GM19372 (cell line): ENCODE results near the gene IP6K2.

Experiments used
- ATAC-seq: cut with Tn5 transposase; IDR thresholded peaks from one replicate; pipeline ENCODE4 v1.9.1; 2021; ENCODE audit warnings: mild to moderate bottlenecking, low read depth, moderate library complexity; ENCODE audit not compliant: unreplicated experiment

Gene IP6K2

DNA sequence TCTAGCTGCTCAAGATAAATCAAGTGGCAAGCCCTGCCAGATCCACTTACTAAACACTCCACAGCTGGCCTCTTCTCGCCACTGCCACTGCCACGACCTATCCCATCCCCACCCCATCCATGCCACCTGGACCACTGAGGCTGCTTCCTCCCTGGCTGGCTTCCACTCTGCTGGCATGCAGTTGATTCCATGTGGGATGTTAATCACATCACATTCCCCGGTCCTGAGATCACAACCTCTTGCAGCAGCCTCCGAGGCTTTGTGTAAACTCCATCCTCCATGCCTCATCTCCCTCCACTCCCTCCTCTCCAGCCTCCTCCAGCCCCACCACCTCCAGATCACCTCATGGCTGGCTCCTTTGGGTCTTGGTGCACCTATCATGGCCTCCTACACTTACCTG, 39.0 kb downstream of the IP6K2 start:
- no peak for ATAC-seq

DNA sequence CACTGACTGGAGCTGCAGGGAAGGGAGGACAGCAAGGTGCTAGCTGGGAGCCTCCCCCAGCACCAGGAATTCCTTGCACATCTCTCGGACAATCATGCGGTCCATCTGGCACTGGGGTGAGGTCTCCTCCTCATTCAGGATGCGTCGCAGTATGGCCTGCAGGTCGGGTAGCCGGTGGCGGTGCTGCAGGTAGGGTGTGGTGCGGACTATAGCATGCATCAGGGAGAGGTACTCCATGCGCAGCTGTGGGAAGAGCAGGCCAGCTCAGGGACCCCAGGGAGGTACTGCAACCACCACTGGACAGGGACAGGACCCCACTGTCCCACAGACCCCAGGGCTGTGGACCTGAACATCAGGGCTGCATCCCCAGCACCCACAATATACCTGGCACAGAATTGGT, 42.5 kb downstream of the IP6K2 start:
- ATAC-seq: no peak

DNA sequence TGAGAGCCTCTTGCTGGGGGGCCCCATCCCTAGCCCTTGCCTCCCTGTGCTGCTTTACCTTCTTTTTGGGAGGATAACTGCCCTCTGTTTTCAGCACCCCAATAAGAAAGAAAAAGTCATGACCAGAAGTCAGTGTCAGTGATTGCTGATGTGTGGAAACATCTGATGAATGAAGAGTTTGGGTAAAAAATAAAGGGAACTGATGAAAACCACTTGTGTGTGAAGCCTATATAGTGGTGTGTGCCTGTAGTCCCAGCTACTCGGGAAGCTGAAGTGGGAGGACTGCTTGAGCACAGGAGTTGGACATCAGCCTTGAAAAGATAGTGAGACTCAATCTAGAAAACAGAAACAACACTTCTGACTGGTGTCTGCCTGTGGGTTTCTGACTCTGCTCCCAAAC, 44.5 kb downstream of the IP6K2 start:
- ATAC-seq: no peak

DNA sequence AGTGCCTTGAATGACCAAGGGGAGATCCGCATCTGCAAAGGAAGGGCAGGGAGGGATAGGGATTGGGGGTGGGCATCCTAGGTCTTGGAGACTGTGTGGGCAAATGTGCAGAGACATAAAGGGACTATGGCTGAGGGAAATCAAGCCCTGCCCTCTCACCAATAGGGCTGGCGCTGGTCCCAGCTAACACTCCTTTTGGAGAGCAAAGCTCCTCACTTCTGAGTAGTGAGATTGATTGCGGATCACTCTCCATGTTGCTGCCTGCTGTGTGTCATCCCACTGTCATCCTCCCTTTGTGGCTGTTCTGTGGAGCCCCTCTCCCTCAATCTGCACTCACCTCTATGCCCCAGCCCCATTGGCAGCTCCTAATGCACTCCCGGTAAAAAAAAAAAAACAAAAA, 52.1 kb downstream of the IP6K2 start:
- ATAC-seq: no peak

DNA sequence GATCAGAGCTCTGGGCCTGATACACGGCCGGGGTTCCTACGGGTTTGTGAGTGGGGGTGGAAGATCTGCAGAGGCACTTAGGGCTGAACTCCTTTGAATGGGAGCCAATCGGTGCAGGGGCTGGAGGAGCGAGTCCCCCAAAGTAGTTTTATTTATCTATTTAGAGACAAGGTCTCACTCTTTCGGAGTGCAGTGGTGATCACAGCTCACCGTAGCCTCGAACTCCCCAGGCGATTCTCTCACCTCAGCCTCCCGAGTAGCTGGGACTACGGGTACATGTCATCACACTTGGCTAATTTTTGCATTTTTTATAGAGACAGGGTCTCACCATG, 52.7 kb downstream of the IP6K2 start:
- no peak for ATAC-seq

DNA sequence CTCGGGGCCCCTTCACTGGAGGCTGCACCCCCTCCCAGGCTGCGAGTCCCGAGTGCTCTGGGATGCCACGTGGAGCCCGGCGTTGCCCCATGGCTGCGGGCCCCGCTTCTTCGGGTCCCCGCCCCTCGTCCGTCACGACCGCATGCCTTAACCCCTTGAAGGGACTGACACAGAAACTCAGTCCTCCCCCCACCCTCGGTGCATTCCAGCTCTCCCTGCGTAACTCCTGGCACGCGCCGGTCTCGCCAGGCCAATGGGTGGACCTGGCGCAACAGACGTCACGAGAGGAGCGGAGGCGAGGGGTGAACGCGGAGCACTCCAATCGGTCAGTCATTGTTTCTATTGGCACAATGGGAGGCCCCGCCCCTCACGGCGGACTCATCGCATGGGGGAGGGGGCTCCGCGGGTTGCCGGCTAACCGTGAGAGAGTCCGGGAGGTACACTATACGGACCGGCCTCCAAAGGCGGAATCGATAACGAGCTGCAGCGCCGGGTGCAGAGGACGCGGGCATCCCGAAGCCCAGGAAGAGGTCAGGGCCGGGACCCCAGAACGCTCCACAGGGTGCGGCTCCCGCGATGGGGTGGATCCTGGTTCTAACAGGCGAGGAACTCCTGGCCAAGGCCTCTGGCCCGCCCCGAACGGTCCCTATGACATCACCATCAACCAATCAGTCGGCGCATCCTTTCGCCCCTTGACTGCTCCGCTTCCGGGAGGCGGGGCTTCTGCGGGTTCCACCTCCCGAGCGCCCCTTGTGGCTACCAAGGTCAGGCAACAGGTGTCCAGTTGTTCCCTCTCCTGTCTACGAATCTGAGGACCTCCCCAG, 53.3 kb downstream of the IP6K2 start:
- ATAC-seq: peak; percentile 89

DNA sequence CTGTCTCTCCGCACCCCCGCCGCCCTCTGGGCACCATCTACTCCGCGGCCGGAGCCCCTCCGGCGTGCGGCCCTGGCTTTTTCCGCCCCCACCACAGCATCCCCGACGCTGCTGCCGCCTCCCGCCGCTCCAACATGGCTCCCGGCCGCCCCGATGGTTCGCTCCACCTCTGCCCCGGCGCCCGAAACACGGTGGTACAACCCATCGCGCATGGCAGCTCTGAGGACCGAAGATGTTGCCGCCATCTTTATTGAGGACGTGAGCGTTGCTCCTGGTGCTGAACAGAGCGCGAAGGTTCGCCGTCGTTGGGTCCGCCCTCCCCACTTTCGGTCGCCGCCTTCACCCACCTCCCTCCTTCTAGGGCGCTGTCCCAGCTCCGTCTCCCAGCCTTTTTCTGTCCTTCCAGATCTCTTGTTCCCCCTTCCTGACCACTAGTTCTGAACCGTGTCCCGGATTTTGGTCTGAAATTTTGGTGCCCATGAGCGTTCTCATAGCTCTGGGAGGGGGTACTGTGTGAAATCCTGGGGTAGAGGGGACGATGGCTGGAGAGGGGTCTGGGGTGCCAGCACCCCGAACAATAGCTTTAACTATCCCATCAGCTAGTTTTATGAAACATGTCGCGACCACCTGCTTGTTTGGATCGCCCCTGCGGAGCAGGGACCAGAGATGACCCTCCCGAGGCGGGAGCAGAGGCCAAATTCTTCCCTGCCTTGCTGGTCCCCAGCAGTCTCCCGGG, 54.1 kb downstream of the IP6K2 start, which contains the start of gene CELSR3:
Gene CELSR3 (minus strand): TSS at position 134 of the 736 bp plus-strand sequence. CDS start 252 bp downstream, outside the sequence.
- ATAC-seq: no peak

DNA sequence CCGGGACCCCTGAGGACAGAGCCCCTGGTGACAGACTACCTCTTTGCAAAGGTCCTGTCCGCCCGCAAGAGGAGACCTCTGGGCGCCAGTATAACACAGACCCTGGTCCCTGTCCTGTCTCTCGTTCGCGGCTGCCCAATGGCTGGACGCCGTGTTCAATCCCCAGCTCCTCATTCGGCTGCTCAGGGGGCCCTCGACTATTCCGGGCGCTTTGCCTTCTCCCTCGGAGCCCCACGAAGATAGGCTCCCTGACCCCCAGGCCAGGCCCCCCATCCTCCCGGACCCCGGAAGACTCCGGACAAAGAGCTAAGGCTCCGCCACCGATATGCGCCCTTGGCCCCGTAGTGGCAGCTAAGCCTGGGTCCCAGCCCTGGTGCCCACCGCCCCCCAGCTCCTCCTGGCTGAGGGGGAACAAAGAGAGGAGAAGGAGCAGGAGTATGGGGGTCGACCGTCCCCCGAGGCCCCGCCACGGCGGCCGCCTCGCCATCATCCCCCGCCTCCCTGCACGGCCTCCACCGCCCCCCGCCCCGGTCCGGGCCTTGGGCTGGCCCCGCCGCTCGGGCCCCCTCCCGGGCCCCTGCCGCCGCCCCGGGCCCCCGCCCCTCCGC, 54.8 kb downstream of the IP6K2 start:
- no peak for ATAC-seq

DNA sequence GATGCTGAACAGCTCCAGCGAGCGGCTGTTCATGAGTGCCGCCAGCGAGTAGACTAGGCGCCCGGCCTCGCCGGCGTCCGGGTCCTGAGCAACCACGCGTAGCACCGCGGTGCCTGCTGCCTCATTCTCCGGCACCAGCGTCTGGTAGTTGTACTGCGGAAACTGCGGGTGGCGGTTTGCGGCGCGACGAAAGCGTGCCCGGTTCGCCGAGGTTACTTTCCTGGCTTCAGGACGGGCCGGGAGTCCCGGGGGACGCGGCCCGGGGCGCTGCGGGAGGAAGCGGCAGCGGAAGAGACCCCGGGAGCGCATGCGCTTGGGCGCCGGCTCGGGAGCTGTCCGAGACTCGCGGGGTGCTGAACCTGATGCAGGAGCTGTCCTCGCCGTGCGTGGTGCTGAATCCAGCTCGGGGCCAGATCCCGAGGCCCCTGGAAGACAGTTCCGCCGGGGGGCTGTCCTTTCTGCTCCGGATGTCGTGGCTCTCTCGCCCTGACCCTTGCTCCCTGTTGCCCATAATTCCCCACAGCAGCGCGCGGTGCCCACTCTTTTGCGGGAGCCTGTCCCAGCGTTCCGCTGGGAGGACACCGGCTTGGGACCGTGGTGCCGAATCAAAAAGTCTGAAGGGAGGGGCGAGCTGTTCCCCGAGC, 55.4 kb downstream of the IP6K2 start:
- no peak for ATAC-seq

DNA sequence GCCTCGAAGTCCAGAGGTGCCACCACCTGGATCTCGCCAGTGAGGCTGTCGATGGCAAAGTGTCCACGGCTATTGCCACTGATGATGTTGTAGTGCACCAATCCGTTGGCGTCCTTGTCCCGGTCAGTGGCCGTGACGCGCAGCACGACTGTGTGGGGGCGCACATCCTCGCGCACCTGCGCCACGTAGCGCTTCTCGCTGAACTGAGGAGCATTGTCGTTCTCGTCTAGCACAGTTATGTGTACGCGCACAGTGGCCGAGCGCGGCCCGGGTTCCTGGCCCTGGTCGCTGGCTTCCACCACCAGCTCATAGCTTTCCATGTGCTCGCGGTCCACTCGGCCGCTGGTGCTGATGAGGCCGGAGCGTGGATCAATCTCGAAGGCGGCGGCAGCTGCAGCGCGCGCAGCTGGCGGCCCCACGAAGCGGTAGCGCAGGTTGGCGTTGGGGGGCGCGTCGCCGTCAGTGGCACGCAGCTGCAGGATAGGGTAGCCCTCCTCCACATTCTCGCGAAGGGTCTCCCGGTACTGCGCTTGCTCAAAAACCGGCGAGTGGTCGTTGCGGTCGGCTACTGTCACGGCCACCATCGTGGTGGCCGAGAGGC, 56.1 kb downstream of the IP6K2 start:
- no peak for ATAC-seq

DNA sequence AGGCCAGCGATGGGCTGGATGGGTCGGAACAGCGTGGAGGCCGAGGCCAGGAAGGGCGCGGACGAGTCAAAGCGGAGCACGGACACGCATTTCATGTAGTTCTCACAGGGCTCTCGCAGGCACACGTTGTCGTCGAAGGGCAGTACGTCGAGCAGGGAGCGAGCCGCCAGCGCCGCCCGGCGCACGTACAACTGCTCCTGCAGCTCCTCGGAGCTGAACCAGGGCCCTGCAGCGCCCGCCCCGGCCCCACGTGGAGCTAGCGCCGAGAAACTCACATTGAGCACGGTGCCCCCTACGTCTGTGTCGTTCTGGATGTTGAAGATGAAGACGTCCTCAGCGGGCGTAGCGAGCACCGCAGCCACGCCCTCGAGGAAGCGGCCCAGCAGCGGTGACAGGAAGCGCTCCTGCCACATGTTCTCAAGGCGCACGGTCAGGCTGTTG, 60.2 kb downstream of the IP6K2 start:
- ATAC-seq: peak; percentile 10

DNA sequence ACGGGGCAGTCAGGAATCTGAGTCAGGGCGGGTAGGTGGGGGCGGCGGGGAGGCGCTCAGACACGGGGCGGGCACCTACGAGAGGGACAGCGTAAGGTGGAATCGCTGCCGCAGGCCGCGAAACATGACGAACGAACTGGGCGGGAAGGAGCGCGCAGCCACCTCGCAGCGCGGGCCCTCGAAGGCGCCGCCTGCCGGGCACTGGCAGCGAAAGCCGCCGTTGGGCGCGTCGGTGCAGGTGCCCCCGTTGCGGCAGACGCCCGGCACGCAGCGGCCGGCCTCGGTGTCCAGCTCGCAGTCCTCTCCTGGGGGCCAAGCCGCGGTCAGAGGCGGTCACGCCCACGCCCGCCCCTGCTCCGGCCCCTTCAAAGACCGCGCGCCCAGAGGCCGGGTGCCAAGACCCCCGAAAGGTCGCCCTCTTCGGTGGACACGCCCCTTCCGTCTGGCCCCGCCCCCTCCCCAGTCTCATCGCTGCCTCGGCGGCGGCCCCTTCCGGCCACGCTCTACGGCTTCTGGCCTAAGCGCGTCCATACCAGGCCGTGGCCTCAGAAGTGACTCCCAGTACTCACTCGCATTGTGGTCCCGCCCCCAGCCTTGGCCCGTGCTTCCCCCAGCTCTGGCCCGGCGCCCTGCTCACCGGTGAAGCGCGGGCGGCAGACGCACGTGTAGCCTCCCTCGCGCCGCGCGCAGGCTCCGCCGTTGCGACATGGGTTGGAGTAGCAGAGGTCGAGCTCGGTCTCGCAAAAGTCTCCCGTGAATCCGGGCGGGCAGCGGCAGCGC, 60.8 kb downstream of the IP6K2 start:
- ATAC-seq: peak; percentile 68

DNA sequence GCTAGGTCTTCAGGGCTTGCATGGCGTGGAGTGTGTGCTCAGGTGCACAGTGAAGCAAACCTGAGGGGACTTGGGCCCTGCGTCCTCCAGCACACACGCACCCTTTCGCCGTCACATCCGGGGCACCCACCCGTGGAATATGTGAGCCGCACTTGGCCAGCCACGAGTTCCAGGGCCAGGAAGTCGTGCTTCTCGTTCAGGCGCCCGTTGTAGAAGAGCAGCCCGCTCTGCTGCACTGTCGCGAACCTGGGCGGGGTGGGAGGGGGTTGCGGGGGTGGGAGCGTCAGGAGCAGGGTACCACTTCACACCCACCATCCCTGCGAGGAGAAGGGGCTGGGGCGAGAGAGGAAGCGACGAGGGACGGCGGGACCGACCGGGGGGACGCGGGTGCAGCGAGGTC, 61.4 kb downstream of the IP6K2 start:
- no peak for ATAC-seq

DNA sequence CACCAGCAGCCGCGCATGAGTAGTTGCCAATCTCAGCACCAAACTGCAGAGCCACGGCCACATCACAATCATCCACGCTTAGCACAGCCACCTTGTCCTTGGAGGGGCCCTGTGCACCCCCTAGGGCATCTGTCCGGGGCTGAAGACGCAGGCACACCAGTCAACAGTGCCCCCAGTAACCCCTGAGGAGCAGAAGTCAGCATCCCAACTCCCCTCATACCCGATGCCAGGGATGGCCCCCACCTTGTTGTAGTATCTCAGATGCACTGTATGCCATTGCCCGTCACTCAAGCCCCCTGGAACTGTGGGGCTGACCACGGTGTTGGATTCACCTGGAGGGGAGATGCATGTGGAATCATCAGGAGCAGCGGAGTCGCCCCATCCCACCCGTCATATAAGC, 62.0 kb downstream of the IP6K2 start:
- ATAC-seq: no peak

DNA sequence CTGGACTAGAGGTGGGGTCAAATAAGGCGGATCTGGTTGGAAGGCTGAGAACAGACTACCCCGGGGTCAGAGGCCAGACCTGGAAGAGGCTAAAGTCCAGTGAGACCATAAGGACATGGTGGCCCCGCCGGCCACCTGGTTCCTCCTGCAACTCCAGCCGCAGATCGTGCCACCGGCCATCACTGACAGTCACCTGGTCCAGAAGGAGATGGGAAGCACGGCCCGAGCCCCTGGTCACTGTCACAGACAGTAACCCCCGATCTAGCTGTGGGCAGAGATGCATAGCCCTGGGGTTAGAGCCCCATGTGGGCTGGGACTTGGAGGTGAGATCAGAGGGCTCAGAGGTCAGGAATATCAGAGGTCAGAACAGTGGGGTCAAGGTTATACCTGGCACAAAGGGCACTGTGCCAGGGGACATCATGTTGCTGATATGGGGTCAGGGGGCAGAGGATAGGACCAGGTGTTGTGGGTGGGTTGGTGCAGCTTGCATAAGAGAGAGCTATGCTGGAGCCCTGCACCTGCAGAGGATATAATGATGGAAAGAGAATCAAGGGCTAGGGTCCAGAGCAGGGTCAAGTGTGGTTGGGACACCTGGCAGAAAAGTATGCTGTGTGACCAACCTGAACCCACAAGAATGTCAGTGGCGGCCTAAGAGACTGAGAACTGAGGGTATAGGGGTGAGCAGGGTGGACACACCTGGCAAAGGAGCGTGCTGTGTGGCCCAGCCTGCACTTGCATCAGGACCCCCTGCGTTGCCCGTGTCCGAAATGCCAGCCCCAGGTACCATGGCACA, 63.9 kb downstream of the IP6K2 start:
- ATAC-seq: no peak

DNA sequence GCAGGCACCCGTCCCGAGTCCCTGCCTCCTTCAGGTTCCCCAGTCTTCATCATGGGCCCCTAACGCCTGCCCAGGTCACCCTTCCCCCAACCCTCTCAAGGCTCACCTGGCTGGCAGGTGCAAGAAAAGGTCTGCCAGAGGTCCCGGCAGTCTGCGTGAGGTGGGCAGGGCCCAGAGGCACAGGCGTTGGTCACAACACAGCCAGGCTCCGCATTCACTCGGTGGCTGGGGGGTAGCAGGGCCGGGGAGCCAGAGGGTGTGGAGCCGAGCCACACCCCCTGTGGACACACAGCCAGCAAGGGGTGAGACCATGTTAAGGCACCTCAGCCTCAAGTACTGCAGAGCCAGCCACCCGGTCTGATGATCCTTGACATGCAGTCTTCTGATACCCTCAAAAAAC, 65.2 kb downstream of the IP6K2 start:
- no peak for ATAC-seq

DNA sequence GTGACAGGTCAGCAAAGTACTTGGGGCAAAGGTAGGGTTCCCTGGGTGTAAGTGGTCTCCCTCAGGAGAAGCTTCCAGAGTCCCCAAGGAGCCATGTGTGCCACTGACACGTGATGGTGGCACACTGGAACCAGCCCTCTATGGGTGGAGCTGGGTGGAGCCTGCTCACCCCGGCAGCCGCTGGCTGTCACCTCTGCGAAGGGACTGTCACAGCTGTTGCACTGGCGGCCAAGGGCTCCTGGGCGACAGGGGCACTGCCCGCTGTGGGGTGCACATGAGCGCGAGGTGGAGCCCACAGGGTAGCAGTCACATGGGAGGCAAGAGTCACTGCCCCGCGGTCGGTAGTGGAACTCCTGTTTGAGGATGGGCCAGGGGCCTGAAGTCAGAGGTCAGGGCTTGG, 66.3 kb downstream of the IP6K2 start:
- no peak for ATAC-seq

DNA sequence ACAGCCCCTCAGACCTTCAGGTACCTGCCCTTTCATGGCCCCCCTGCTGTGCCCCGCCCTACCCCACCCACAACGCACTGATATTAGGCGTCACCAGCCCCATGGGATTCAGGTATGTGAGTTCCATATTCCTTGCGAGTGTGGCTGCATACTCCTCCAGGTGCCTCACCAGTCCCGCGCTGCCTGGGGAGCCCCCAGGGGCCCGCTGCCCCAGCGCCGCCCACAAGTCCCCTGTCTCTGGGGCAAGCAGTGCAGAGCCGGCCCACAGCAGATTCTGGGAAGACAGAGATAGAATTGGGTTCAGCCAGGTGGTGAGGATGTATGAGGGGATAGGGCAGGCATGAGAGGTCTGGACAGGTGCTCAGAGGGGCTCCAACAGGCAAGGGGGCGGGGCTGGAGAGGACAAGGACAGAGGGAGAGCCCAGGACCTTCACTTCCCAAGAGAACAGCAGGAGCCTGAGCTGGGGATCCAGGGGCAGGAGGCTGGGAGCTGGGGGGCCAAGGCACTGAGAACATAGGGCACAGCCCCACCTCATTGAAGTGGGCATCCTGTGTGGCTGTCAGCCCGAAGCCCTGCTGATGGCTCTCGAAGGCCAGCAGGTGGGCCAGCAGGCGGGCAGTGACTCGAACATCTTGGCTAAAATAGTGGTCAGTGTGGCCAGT, 68.7 kb downstream of the IP6K2 start:
- ATAC-seq: no peak

DNA sequence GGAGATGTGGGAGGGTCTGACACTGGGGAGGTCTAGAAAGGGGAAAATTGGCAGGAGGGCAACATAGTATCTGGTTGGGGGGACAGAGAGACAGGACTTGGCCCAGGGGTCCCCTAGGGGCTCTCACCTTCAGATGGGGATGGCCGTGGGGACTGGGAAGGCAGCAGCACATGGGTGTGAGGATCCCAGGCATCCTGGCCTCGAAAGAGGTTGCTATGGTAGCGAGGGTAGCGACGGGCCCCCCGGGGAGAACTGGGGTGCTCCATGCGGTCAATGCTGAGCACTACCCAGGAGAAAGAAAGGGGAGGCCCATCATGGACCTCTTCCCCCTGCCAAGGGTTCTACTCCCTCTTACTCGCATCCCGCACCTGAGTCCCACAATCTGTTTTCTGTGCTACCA, 69.3 kb downstream of the IP6K2 start:
- ATAC-seq: no peak
